T-helper 2 cell treated with Interferon-gamma antibody and Interleukin-4, amounts not matched to agents 100 ng/mL and 5 ng/mL, for 36 hours (primary cell): ENCODE measurements around the gene ABO. TPM values are rescaled to one million over a fixed set of nuclear protein-coding genes. Genes with fewer than 3 reads are reported as not detected.
"Not testable (repeated sequence)": the region's sequence is repeated elsewhere in the genome, so short reads cannot be mapped to it uniquely, and the experiment has no call there.

ENCODE experiments used
- intact Hi-C: fragments of 100-400 bp; cut with micrococcal nuclease; formaldehyde crosslinking; loops from one replicate; pipeline ENCODE4 v1.15.1; 2023
- total RNA-seq: library from RNA; stranded (reverse); gene quantifications from 2 replicates; pipeline ENCODE4 v1.2.3, GENCODE V29; 2022

ABO gene
- total RNA-seq, 1 donor from 2014 or later: 2.0 TPM

DNA sequence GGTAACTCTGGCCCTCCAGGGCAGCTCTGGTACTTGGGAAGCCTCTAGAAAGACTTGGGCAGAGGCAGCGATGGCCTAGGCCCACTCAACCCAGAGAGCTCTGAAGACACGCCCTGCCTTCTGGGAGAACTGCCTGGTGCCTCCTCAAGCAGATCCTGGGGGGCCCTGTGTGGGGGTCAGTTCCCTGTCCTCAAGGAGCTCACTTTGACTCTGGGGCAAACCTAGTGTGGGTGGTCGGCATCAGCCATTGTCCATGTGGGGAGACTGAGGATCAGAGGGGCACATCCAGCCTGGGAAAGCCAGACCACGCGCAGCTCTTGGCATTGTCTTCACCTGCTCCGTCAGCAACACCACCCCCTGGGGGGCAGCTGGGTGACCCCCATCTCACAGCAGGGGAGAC is 28.0 kb downstream of the ABO start:
- intact Hi-C loops: loop anchor here (10.0 kb wide), 1 partner anchor 78 kb away; no protein-coding TSS in a partner anchor

DNA sequence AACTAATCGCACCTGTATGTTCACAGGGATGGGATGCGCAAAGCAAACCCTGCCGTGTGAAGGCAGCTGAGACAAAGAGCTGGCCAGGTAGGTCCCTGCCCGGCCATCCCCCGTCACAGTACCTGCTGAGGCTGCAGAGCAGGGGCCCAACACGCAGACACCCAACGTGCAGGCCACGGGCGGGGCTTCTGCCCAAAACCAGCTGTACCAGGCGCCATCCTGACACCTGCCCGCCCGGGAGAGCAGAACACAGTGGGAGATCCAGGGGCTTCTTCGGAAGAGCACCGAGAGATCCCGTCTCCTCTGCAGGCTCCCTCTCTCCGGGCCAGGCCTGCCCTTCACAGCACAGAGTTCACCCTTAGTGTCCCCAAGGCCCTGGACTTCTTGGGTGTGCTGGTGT is 28.4 kb downstream of the ABO start:
- intact Hi-C loops: loop anchor here (10.0 kb wide), 1 partner anchor 78 kb away; no protein-coding TSS in a partner anchor

DNA sequence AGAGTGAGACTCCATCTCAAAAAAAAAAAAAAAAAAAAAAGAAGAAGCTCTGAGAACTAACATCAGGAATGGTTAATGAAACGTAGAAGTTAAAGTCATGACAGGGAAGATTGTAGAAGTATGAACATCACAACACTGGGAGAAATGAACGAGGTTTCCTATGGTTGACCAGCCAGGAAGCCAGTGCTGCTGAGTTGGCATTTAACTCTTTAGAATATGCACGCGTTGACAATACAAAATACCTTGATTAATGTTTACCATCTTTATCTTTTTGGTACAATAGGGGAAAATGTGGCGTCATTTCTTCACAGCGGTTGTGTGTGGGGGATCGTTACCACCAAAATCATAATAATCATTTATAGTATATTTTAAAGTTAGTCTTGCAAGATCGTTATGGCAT is 32.0 kb downstream of the ABO start:
- intact Hi-C loops: loop anchor here (10.0 kb wide), 1 partner anchor 82 kb away; no protein-coding TSS in a partner anchor

DNA sequence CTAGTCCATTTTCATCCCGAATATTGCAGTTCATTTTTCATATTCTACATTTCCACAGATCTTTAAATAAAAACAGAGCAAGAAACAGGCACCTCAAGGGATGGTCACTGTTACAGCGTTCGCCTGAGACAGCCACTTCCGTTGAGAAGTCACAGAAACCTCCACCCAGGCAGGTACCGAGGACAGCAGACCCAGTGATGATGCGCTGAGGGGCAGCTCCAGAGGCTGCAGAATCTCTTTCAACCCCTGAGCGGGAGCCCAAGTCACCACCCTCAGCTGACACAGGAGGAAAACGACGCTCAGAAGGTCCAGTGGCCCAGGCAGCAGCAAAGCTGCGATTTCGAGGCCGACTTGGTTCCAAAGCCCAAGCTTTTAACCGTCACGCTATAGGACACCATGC is 32.8 kb downstream of the ABO start:
- intact Hi-C loops: loop anchor here (10.0 kb wide), 1 partner anchor 83 kb away; no protein-coding TSS in a partner anchor

DNA sequence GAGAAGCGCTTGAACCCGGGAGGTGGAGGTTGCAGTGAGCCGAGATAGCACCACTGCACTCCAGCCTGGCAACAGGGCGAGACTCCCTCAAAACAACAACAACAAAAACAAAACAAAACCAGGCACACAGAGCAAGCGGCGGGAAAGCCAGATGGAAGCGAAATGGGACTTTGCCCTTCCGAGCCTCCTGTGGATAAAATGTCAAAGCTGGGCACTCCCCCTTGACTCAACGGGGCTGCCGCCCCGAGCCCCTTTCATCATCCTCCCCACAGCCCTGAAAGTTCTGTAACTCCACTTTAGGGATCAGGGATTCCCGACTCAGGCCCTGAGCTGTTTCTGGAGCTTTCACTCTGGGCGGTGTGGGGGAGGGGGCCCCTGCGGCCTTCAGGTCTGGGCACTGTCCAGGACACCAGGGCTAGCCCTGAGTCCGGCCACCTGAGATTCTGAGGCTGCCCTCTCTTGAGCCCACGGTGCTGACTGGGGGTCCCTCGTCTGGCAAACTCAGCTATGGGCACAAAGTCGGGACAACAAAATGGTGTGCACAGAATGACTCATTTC is 35.4 kb downstream of the ABO start:
- intact Hi-C loops: loop anchor here (10.0 kb wide), 1 partner anchor 85 kb away; no protein-coding TSS in a partner anchor

DNA sequence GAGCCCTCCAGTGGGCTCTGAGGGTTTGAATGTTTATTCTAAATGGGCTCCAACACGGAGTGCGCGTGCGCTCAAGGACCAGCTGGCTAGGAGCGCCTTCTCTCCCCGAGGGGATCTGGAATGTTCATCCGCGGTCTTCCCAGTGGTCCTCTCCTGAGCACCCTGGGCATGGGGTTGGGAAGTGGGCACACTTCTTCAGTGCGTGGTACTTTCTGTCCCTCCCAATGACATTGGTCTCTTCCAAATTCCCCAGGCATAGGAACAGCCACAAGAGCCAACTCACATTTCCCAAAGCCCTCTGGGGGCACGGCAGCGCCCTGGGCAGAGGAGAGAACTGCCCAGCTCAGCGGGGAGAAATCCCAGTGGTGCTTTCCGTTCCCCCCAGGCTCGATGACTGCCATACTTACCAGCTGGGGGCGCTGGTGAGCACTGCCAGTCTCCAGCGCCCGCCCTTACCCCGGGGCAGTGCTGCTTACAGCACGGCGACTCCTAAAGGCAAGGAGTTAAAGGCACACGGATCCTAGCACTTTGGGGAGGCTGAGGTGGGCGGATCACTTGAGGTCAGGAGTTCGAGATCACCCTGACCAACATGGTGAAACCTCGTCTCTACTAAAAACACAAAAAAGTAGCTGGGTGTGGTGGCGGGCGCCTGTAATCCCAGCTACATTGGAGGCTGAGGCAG is 36.0 kb downstream of the ABO start:
- intact Hi-C loops: no loop called here

DNA sequence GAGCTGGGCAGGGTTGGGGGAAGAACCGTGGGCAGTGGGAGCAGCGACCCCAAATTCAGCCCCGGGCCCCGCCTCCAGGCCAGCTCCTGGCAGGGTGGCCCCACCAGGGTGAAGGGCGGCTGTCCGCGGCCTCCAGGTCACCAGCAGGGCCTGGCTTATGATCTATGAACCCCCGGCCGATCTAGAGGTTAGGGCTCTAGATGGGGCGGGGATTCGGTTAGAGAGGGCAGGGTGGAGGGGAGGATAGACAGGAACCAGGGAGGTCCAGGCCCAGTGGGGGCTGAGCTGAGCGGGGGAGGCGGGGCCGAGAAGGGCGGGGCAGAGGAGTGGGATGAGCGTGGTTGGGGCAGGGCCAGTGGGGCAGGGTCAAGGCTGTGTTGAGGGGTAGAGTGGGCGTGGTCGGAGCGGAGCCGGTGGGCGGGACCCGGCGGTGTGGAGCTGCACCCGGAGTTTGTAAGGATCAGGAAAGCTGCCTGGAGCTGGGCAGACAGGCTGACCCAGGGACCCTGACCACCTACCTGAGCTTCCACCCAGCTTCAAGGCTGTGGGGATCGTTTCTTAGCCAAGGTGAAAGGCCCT is 36.6 kb downstream of the ABO start:
- intact Hi-C loops: no loop called here

DNA sequence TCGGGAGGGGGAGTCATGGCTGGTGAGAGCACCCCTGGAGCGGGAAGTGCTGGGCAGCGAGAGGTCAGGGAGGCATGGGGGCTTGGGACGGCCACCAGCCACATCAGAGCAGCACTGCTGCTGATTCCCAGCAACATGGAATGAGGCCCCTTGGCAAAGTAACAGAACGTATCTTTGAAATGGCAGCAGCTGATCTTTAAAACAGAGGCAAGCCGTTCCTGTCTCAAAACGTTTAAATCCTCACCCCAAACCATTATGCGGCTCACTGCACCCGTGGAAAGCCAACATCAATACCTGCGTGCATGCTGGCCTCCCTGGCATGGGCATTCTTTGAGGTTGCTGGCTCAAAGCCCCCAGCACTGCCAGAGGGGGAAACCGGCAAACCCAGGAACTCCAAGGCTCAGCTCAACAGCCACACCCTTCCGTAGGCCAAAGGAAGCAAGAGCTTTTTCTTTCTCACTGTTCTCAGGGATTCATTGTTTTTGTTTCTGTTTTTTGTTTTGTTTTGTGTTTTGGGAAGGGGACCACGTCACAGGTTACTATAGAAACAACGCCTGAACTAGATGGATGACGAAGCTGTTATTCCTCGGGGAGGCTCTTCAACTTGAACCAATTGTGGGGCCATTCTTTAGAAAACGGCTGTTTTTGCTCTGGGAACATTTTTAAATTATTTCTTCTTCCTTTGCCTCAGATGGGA is 37.8 kb downstream of the ABO start:
- intact Hi-C loops: no loop called here

DNA sequence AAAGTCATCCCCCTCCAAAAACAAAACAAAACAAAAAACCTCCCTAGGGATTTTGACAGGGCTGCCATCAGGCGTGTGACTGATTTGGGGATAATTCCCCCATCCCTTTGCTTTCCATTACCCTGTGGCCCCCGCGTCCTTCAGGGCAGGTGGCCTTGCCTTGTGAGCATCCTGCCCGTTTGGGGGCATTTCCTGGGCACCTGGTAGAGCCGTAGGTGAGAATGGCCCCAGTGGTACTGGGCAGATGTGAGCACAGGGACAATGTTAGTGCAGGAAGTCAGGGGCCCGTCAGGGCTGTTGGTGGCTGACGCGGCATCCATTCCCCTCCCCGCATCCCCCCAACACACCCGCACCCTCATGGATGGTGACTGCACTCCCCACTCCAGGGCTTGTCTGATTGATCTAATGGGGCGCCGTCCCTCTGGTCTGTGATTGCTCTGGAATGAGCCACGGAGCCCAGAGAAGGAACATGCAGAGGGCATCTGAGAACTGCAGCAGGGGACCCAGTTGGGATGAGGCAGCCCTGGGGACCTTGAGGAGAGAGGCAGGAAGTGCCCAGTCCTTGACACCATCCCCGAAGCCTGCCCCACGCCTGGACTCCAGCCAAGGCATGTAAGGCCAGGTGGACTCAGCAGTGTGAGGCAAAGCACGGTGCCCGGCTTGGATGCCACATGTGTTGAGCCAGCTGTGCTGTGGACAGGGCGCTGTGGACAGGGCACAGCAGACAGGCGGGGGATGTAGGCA is 38.5 kb downstream of the ABO start:
- intact Hi-C loops: not testable (repeated sequence)

DNA sequence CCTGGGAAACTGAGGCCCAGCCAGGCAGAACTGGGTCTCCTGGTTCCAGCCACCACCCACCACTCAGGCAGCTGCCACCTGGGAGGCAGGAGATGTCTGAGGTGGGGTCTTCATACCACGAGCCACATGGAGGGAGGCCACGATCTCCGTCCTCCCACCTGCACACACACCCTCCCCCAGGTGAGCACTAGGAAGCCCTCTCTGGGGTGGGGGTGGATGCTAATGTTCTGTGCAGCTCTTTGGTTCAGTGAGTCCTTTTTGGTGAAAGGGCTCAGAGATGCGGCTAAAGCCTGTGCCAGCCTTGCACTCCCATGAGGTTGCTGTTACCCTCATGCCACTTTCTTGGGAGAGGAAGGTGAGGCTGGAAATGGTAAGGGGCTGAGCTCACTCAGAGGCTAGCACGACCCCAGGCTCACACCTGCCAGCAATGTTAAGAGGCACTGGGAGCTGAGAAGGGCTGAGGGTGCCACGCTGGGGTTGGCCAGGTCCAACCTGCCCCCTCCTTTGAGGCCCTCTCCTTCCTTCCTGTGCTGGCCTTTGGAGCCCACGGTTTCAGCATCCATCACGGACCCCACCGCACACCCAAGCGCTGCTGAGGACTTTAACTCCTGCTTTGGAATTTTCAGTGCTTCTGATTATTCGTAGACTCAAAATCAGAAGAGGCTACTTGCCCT is 39.3 kb downstream of the ABO start:
- intact Hi-C loops: no loop called here

DNA sequence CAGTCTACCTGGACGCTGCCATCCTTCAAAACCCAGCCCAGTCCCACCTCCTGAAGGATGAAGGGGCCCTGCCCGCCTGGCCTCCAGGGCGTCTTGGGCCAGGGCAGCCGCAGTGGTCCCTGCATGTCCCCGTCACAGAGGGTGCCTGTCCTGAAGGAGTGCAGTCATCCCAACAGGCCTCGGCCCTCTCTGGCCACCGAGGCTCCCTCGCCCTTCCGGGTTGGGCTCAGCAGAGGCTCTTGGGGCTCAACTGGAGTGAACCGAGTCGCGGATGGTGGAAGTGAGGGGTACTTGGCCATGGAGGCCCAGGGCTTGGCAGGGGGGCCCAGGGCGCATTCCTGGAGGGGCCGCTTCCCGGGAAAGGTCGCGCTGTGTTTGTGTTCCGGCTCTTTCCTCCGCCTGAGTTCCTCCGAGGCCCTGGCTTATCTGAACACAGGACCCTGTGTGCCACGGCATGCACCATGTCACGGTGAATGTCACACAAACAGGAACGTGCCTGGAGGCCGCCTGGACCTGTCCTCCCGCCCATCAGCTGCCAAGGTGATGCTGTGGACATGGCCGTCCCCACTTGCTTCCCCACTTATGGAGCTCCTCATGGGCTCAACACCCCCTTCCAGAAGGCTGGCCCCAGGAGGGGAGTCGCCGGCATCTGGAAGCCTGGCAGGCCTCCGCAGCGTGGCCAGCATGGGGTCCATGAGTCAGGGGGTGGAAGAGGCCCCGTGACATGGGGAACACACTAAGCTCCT is 40.3 kb downstream of the ABO start:
- intact Hi-C loops: no loop called here

DNA sequence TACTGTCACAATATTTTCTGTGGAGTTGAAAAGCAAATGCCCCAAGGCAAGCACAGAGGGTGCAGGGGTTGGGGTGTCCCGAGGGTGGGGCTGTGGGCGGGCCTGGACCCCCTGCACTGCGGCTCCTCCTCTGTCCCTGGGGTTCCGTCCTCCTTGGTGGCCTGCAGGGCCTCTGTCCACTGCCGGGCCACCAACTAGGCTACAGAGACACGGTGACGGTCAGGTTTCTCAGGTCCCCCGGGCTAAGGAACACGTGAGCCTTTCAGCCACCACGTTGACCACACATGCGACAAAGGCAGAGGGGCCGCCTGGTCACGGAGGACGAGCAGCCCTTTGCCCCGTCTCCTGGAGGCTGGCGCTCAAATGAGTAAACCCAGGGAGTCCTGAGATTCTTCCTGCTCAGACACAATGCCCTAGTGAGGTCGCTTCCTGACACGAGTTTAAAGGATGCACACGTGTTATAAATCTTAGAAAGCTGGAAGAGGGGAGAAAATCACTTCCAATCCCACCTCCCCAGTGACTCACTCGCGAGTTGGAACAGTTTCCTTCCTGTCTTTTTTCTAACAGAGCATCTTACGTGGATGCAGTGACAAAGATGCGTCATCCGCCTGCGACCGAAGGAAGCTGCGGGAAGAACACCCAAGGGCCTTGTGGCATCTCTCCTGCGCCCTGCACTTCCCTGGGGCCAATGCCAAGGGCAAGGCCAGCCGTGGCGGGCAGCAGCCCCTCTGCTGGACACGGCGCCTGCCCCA is 41.1 kb downstream of the ABO start:
- intact Hi-C loops: no loop called here

DNA sequence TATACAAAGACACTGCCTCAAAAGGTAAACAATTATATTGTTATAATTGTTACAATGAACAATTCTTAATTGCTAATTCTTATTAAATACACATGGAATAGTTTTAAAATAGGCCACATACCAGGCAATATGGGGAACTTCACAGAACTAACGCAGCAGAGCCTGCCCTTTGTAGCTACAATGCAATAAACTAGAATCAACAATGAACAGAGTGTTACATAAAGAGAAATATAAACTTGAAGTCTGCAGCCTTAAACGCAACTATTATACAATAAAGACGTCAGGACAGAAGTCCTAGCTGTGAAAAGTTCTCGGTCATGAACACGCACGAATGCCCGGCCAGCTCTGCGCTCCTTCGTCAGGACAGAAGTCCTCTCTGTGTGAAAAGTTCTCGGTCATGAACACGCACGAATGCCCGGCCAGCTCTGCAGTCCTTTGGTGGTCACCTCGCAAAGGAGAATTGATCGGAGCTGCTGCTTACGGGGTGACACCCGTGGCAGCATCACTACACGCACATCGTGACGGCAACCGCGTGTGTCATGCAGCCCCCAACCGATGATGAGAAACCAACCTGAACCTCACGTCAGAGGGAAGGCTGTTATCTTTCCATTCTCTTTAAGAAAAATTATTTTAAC is 43.0 kb downstream of the ABO start:
- intact Hi-C loops: not testable (repeated sequence)

DNA sequence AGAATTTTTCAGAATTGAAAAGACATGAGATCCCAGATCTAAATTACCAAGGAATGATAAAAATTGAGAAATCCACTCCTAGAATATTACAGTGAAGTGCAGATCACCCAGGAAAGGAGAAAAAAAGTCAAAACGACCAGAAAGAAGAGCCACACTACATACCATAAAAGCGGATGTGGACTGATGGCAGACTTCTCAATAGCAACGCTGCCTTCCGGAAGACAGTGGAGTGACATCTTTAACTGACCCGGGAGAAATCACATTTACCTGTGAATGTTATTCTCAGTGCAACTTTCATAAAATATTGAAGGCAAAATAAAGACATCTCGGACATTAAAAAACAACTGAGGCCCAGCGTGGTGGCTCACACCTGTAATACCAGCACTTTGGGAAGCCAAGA is 44.5 kb downstream of the ABO start:
- intact Hi-C loops: not testable (repeated sequence)

DNA sequence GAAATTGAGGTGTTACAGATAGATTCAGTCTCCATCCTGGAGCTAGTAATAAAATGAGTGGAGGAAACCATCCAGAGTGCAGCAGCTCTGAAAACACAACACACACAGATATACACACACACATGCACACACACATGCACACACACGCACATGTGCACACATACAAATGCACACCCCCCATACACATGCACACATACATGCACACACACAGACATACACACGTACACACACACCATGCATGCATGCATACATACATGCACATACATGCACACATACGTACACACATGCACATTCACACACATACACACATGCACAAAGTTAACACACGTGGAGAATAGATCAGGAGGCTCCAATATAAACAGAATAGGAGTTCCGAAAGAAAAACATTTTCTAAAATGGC is 44.9 kb downstream of the ABO start:
- intact Hi-C loops: no loop called here

DNA sequence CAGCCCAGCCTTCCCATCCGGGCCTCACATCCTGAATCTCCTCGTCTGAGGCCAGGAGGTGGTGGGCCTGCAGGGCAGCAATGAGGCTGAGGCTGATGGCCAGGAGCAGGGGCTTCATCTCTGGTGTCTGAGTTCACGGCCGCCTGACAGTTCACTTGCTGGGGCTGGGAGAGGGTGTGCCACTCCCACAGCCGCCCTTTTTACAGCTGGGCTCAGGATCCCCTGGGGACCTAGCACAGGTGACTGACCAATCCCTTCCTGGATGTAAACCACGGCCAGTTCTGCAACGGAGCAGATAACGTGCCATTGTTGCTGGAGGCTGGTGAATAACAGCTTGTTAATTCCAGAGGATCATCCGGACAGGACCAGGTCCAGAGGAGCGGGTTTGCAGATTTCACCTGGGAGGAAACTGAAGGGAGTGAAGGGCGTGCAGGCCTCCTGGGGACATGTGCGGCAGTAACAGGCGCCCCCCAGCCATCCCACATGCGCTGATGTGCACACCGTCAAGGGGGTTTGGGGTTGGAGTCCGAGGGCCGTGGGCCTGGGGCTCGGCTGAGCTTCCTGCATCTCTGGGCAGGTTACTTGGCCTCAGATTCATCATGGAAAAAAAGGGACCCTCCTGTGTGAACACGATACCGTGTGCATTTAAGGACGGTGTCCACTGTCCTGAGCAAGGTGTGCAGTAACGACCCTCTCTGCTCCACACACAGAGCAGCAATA is 46.4 kb downstream of the ABO start:
- intact Hi-C loops: not testable (repeated sequence)

DNA sequence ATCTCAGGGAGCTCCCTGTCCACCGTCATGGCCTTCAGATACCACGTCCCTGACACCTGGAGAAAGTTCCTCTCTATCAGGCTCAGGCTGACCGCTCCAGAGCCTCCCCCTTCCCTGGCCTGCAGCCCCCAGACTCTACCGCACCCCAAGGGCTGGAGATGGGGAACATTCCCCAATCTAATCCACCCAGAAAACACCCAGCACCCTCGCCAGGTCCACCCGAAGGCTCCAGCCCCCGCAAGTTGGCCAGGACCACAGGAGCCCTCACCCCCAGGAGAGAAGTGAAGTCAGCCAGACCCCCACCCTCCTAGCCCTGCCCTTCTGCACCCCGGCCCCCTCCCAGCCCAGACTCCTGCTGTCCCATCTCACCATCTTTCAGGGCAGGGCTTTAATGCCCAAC is 47.0 kb downstream of the ABO start:
- intact Hi-C loops: not testable (repeated sequence)

DNA sequence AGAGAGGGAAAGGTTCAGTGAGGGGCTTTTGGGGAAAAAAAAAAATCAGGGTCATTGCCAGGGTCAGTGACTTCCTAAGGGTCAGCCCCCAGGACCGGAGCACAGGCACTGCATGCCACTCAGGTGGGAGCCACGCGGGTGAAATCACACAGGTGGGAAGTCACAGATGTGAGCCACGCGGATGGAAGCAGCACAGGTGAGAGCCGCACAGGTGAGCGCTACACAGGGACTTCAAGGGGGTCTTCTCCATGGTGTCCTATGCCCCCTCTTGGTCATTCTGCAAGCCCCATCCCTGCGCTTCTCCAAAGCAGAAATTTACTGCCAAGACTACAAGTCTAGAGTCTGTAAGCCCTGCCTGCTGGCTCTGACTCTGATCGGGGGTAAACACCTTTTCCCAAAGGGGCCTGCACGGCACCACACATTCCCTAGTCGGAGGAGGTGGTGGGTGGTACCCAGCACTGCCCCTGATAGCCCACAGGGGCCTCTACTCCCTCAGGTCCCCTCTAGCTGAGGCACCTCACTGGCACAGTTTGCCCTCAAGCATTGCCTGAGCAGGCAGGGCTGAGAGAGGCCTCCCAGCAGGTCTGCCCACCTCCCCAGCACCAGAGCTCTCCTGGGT is 47.6 kb downstream of the ABO start:
- intact Hi-C loops: no loop called here
